ENCODE results near the gene PPP1R18. TPM values are rescaled to one million over a fixed set of nuclear protein-coding genes. Genes with fewer than 3 reads are reported as not detected.
"Not testable (repeated sequence)": the region's sequence is repeated elsewhere in the genome, so short reads cannot be mapped to it uniquely, and the experiment has no call there.

Gene PPP1R18
- total RNA-seq, 1 donor from 2014 or later, result 77.3 TPM

- no peak for TF ChIP-seq CTCF (conservative IDR thresholded peaks at IDR 0.05; ENCODE audit: low read depth, low read length)
- peak overlapping the region; percentile 91 for H3K4me3 ChIP-seq (ENCODE audit: low read depth, low read length)
- no peak for DNase-seq (ENCODE audit: low read depth)
Measured at GRCh38 chr6:30721198-30722024, 35.0 kb upstream of the PPP1R18 start.

GRCh38 chr6:30720738-30721197, 34.3 kb upstream of the PPP1R18 start:
- TF ChIP-seq CTCF (conservative IDR thresholded peaks at IDR 0.05; ENCODE audit: low read depth, low read length), result no peak
- no peak for DNase-seq (ENCODE audit: low read depth)
- H3K4me3 ChIP-seq (ENCODE audit: low read depth, low read length), result peak overlapping the region; percentile 91

- TF ChIP-seq CTCF (conservative IDR thresholded peaks at IDR 0.05; ENCODE audit: low read depth, low read length), result peak; percentile 6
- DNase-seq (ENCODE audit: low read depth), result peak; percentile 80
Measured at GRCh38 chr6:30719791-30720737, 33.6 kb upstream of the PPP1R18 start, which contains the start of gene TUBB. TUBB (plus strand) TSS chr6:30720352; CDS start chr6:30720507, 155 bp downstream.

GRCh38 chr6:30719356-30719755, 32.9 kb upstream of the PPP1R18 start:
- TF ChIP-seq CTCF (conservative IDR thresholded peaks at IDR 0.05; ENCODE audit: low read depth, low read length), result no peak
- no peak for DNase-seq (ENCODE audit: low read depth)

More at GRCh38 chr6:30719791-30720737, 33.6 kb upstream of the PPP1R18 start, which contains the start of gene TUBB:
- peak within 1 kb of the TSS; percentile 91 for H3K4me3 ChIP-seq (ENCODE audit: low read depth, low read length)

GRCh38 chr6:30717845-30718720, 31.6 kb upstream of the PPP1R18 start:
- peak overlapping the region; percentile 51 for H3K4me3 ChIP-seq (ENCODE audit: low read depth, low read length)
- not testable (repeated sequence) for DNase-seq (ENCODE audit: low read depth)

More at GRCh38 chr6:30719356-30719755, 32.9 kb upstream of the PPP1R18 start:
- peak overlapping the region; percentile 91 for H3K4me3 ChIP-seq (ENCODE audit: low read depth, low read length)

- TF ChIP-seq CTCF (conservative IDR thresholded peaks at IDR 0.05; ENCODE audit: low read depth, low read length), result peak; percentile 40
- peak within 1 kb of the TSS; percentile 81 for H3K4me3 ChIP-seq (ENCODE audit: low read depth, low read length)
- DNase-seq (ENCODE audit: low read depth), result peak; percentile 96
Measured at GRCh38 chr6:30717129-30717844, 30.8 kb upstream of the PPP1R18 start, which contains the start of gene MDC1. MDC1 (minus strand) TSS chr6:30717281; CDS start chr6:30715175, 2,106 bp downstream.
